ENCODE data around the gene LRCH4.

DNA sequence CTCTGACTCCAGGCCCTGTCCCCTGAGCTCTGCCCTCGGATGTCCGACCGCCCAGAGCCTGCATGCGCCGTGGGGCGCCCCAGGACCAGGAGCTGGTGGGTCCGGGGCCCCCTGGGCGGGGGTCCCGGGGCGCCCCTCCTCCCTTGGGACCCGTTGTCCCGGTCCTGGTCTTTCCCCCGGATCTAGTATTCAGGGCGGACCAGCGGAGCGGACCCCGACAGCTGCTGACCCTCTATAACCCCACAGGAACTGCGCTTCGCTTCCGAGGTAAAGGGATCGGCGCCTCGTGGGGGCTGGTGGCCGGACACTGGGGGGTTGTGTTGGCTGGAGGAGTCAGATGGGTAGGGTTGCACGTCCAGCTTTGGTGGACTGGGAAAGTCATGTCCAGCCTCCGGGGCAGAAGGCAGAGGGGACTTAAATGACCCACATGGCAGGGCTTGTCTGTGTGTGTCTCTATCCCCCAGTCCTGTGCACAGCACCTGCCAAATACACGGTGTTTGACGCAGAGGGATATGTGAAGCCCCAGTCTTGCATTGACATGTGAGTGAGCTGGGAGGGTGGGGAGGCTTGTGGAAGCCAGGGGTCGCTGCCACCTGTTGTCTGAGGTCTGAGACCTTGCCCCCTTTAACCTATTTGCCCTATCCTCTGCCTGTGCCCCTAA lies 26.9 kb upstream of the LRCH4 start:
- TF ChIP-seq, protein P1, sequence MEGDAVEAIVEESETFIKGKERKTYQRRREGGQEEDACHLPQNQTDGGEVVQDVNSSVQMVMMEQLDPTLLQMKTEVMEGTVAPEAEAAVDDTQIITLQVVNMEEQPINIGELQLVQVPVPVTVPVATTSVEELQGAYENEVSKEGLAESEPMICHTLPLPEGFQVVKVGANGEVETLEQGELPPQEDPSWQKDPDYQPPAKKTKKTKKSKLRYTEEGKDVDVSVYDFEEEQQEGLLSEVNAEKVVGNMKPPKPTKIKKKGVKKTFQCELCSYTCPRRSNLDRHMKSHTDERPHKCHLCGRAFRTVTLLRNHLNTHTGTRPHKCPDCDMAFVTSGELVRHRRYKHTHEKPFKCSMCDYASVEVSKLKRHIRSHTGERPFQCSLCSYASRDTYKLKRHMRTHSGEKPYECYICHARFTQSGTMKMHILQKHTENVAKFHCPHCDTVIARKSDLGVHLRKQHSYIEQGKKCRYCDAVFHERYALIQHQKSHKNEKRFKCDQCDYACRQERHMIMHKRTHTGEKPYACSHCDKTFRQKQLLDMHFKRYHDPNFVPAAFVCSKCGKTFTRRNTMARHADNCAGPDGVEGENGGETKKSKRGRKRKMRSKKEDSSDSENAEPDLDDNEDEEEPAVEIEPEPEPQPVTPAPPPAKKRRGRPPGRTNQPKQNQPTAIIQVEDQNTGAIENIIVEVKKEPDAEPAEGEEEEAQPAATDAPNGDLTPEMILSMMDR (IDR thresholded peaks at IDR 0.05): no peak
- TF ChIP-seq NFE2L2 (conservative IDR thresholded peaks at IDR 0.05; ENCODE audit: low read length) (no peak), POLR2A (IDR thresholded peaks at IDR 0.05; ENCODE audit: low read length) (no peak), ZSCAN20 (CRISPR knock-in tag; IDR thresholded peaks at IDR 0.05) (no peak), EHF (CRISPR knock-in tag; IDR thresholded peaks at IDR 0.05) (no peak), MAZ (IDR thresholded peaks at IDR 0.05; ENCODE audit: borderline replicate concordance, low read depth, low read length) (no peak), CEBPB (IDR thresholded peaks at IDR 0.05) (no peak)

Measured in A549 (cell line).